ENCODE data around the gene CD84.
A peak's percentile ranks its signal among the peaks of the same experiment; 100 is the strongest.
"Not testable (repeated sequence)": the region's sequence is repeated elsewhere in the genome, so short reads cannot be mapped to it uniquely, and the experiment has no call there.

CD84 gene

GRCh38 chr1:160542303-160542945 is 36.9 kb downstream of the CD84 start:
- DNase-seq (ENCODE audit: low read depth in 2 of 3, low spot score in 2 of 3), result no peak

- DNase-seq (ENCODE audit: low read depth in 2 of 3, low spot score in 2 of 3), result no peak
These were observed 37.5 kb downstream of the CD84 start for GRCh38 chr1:160541622-160542302.

DNA sequence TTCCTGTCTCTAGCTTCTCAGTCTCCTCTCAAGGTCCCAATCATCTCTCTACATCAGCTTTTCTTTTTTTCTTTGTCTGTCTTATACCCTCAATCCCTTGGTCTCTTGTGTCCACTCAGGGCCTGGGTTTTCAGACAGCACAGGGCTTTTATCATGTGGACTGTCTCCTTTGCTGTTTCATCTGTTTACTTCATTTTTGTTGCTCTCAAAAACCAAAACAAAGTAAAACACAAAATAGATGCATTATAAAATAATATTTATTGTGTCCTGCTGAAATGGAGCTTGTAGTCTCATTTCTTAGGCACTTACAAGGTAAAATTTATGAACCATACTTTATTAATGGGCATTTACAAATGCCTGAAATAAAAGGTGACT is 38.5 kb downstream of the CD84 start:
- DNase-seq (ENCODE audit: low read depth in 2 of 3, low spot score in 2 of 3), result no peak

- DNase-seq (ENCODE audit: low read depth in 2 of 3, low spot score in 2 of 3), result no peak
These were observed 39.1 kb downstream of the CD84 start for GRCh38 chr1:160539990-160540858.

GRCh38 chr1:160539684-160539989 is 39.7 kb downstream of the CD84 start:
- DNase-seq (ENCODE audit: low read depth in 2 of 3, low spot score in 2 of 3), result no peak

DNA sequence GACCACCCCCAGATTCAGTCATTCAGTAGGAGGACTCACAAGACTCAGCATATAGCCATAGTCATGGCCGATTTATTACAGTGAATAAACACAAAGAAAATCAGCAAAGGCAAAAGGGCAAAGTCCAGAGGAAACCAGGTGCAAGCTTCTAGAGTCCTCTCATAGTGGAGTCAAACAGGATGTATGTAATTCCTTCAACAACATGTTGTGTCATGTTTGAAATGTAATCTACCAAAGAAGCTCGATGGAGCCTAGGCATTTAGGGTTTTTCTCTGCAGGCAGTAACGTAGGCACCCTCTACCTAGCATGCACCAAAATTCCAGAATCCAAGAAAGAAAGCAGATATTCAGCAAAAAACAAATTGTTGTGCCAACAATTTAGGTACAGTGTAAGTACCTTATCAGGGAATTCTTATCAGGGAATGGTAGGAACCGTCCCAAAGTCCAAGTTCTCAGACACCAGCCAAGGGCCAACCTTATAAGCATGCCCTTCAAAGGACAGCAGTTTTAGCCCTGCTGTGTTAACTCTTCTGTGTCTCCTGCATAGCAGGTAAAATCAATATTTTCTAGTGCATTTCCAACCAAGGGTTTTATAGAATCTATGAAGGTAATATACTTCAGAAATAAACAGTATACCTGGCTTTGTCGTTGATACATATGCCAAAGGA is 40.2 kb downstream of the CD84 start:
- no peak for DNase-seq (ENCODE audit: low read depth in 2 of 3, low spot score in 2 of 3)

DNA sequence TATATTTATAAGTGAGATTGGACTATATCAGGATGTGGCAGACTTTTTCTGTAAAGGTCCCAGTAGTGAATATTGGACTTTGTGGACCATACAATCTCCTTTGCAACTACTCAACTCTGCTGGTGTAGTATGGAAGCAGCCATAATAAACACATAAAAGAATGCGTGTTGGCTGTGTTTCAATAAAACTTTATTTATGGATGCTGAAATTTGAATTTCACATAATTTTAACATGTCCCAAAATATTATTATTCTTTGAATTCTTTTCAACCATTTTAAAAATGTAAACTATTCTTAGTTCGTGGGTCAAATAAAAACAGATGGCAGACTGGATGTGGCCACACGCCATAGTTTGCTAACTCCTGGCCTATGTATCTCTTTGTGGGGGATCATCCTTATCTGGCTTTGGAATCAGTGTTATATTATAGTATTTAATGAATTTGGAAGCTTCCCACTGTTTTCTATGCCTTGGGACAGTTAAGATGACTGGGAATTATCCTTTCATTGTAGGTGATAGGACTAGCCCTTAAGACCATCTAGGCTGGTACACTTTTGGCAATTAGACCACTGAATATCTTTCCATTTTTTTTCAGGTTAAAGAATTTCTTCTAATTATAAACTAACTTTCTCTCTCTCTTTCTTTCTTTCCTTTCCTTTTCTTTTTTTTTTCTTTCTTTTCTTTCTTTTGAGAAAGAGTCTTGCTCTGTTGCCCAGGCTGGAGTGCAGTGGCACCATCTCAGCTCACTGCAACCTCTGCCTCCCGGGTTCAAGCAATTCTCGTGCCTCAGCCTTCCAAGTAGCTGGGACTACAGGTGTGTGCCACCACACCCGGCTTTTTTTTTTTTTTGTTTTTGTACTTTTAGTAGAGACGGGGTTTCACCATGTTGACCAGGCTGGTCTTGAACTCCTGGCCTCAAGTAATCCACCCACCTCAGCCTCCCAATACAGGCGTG is 41.3 kb downstream of the CD84 start:
- DNase-seq (ENCODE audit: low read depth in 2 of 3, low spot score in 2 of 3), result no peak

GRCh38 chr1:160534823-160535605 is 44.3 kb downstream of the CD84 start:
- no peak for DNase-seq (ENCODE audit: low read depth in 2 of 3, low spot score in 2 of 3)

DNA sequence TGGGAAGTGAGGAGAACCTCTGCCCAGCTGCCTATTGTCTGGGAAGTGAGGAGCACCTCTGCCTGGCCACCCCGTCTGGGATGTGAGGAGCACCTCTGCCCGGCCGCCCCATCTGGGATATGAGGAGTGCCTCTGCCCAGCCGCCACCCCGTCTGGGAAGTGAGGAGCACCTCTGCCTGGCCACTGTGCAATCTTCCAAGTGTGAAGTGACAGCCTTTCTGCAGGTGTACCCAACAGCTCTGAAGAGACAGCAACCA is 46.8 kb downstream of the CD84 start:
- DNase-seq (ENCODE audit: low read depth in 2 of 3, low spot score in 2 of 3), result not testable (repeated sequence)

GRCh38 chr1:160531809-160532556 is 47.3 kb downstream of the CD84 start:
- DNase-seq (ENCODE audit: low read depth in 2 of 3, low spot score in 2 of 3), result not testable (repeated sequence)

GRCh38 chr1:160529401-160529952 is 49.8 kb downstream of the CD84 start:
- not testable (repeated sequence) for DNase-seq (ENCODE audit: low read depth in 2 of 3, low spot score in 2 of 3)

DNA sequence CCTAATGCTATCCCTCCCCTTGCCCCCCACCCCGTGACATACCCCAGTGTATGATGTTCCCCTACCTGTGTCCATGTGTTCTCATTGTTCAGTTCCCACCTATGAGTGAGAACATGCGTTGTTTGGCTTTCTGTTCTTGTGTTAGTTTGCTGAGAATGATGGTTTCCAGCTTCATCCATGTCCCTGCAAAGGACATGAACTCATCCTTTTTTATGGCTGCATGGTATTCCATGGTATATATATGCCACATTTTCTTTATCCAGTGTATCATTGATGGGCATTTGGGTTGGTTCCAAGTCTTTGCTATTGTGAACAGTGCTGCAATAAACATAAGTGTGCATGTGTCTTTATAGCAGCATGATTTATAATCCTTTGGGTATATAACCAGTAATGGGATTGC is 55.5 kb downstream of the CD84 start:
- not testable (repeated sequence) for DNase-seq (ENCODE audit: low read depth in 2 of 3, low spot score in 2 of 3)

DNA sequence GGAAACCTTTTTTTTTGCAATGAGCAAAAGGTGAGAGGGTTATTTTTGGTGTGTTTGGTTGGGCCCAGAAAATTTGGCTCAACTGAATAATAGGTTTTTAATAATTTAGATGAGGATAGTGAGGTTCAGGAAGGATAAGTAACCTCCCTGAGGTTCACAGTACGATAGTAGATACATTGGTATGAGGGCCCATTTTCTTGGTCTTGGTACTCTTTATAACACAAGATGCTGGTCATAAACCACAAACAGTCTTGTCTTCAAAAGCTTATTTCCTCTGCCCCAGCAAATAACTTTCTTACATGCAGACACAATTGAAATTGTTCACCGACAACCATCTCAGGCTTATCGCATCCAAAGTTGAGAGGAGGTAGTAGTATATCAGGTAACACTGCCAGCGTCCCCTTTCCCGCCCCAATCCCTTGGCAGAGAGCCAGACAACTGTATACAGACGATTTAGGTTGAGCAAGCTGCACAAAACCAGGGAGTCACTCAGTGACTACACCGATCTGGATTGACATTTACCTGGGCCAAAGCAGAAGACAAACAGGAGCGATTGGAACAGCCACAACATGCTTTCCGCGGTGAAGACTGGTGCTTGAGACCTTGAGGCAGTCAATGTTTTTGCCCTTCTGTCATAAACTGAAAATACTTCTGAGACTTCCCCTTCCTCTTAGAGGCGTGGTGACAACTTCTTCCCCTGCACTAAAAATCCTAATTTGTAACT is 56.5 kb downstream of the CD84 start, which contains the start of gene SLAMF6:
SLAMF6 (minus strand) TSS at position 634 of the 724 bp plus-strand sequence; CDS start at position 571, 63 bp downstream.
- peak in 1 of 3 experiments; percentile 36 for DNase-seq (ENCODE audit: low read depth in 2 of 3, low spot score in 2 of 3)

GRCh38 chr1:160522136-160522535 is 57.2 kb downstream of the CD84 start:
- DNase-seq (ENCODE audit: low read depth in 2 of 3, low spot score in 2 of 3), result no peak

GRCh38 chr1:160521554-160521953 is 57.7 kb downstream of the CD84 start:
- no peak for DNase-seq (ENCODE audit: low read depth in 2 of 3, low spot score in 2 of 3)

GRCh38 chr1:160520999-160521398 is 58.3 kb downstream of the CD84 start:
- no peak for DNase-seq (ENCODE audit: low read depth in 2 of 3, low spot score in 2 of 3)

GRCh38 chr1:160520582-160520981 is 58.7 kb downstream of the CD84 start:
- no peak for DNase-seq (ENCODE audit: low read depth in 2 of 3, low spot score in 2 of 3)

Data from activated CD8-positive, alpha-beta memory T cell treated with anti-CD3 and anti-CD28 coated beads for 48 hours (primary cell).